Activated CD4-positive, alpha-beta T cell treated with anti-CD3 and anti-CD28 coated beads for 24 hours (primary cell): ENCODE data around the gene EFHC1.

ENCODE experiments used
- DNase-seq, 2 donors: peaks; one replicate each; pipeline ENCODE4 v3.0.0-alpha.2; 2020; ENCODE audit warnings: low read depth in 2 of 2

Gene EFHC1

DNA sequence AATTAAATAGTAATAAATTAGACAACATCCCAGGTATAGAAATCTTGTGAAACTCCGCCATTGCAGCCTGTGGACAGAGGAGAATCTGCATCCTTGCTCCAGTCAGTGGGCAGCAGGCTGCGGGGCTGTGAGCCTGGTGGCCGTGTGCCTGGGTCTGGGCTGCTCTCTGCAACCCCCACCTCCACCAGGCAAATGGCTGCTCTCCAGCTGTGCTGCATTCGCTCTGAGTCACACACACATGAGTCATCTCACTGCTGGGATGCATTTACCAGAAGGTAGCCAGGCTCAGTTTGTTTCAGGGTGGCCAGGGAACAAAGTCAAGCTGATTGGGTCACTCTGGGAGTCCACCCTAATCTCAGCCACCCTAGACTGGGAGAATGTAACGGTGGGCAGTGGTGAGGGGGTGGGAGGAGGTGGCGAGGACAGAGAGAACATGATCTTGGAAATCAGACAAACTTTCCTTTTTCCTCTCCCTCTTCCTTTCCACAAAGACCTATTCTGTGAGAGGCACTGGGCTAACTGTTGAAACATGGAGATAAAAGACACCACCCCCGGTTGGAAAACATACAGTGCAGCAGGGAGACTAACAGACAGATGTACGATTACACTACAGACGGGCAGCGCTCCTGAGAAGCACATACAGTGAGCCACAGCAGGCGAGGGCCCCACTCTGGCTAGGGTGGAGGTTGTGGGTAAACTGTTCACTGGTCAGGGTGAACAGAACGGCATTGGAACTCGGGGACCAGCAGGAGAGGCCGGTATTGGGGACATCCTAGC is 97.5 kb downstream of the EFHC1 start:
- peak; percentile 13 to 31 for DNase-seq

DNA sequence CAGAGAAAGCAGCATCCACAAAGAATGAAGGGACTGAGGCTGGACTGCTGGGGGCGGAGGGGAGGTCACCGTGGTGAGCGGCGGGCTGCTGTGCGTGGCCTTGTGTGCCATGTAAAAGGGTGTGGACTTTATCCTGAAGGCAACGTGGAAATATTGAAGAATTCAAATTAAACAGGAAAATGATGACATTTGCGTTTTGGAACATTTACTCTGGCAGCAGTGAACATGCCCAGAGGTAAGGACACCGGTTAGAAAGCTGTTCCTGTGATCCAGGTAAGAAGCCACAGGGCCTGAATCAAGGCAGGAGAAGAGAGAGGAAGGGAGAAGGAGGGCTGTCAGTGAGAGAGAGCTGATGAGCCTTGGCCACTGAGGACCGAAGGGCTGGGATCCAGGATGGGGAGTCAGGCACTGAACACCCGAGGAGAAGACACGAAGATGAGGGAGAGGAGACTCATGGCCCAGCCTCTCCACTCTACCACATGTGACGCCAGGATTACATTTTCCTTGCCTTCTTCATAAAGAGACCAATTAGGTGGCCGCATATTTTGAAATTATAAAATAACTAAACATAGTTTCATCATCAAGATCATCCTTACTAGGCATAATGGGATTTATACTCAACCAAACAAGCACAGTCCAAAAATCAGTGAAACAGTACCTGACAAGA is 98.3 kb downstream of the EFHC1 start:
- DNase-seq: no peak

DNA sequence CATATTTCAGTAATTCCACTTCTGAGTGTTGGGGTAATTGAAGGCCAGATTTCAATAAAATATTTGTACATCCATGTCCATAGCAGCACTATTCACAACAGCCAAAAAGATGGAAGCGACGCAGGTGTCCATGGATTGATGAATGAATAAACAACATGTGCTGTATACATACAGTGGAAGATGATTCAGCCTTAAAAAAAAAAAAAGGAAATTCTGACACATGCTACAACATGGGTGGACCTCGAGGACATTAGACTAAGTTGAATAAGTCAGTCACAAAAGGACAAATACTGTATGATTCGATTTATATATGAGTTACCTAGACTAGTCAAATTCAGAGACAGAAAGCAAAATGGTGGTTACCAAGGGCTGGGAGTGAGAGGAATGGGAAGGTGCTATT is 99.5 kb downstream of the EFHC1 start:
- no peak for DNase-seq

DNA sequence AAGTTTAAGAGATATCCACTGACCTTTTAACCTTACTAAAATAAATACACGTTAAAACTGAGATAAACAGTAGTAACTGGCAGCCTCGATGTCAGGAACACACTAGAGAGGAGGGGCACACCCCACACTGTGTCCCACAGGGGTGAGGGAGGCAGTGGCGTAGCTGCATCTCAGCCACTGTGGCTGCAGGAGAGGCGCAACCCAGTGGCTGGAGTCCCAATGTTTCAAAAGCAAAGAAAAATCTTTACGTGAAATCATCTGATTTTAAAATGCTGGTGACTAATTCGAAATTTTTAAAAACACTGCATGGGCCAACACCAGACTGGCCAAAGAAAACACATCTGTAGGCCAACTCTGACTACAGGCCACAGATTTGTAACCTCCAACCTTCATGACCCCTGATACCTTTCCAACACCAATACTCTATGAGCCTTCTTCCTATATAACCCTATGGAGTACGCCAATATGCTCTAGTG is 102.0 kb downstream of the EFHC1 start:
- DNase-seq: no peak

DNA sequence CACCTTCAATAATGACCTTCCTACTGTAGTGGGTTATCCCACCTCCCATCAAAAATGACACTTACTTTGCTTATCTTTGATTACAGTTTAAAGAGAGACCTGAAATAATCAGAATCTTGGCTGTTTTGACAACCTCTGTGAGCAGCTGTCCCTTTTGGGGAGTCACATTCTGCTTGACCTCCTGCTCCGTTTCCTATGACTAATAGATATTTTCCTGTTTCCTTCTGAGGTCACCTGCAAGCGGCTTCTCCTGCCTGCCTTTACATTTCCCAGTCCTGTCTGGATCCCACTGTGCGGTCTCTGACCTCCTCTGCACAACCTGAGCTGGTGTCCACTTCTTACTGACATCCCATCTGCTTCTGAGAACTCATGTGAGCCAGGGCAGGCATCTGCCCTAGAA is 102.5 kb downstream of the EFHC1 start:
- DNase-seq: no peak

DNA sequence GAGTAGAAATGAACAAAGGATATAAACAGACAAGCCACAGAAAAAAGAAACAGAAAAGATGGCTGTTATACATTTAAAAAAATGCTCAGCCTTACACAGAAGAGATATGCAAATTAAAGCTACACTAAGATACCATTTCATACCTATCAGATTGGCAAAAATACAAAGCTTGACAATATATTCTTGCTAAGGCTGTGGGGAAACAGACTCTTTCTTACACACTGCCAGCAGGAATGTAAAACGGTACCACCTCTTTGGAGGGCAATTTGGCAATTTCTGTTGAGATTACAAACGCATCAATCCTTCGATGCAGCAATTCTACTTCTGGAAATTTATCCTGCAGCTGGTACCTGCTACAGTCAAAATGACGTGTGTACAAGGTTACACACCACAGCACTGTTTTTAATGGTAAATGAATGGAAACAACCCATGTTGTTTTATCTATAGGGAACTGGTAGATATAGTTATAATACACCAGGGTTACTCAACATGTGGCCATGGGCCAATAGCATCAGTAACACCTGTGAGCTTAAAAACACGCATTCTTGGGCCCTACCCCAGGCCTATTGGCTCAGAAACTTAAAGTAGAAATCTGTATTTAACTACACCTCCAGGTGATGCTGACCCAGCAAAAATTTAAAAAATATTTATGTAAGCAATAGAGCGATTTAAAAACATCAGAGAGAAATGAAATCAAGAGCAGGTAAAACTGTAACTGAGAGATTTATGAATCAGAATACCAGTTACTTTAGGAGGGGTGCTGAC is 103.4 kb downstream of the EFHC1 start:
- DNase-seq: no peak

DNA sequence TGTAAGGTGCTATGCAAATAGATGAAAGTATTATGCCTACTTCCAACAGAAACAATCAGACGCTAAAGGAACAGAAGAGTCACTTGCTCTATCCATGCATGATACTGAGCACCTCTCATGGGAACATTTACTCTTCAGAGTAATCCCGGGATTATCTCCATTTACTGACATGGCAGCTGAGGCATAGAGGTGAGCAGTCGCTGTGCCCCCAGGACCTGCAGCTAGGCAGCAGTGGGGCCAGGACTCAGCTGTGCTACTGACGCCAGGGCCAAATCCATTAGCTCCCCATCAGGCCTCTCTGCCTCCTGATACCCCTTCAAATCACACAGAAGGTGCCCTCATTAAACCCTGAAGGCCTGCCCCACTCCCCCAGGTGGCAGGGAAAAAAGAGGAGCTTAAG is 104.8 kb downstream of the EFHC1 start:
- no peak for DNase-seq

DNA sequence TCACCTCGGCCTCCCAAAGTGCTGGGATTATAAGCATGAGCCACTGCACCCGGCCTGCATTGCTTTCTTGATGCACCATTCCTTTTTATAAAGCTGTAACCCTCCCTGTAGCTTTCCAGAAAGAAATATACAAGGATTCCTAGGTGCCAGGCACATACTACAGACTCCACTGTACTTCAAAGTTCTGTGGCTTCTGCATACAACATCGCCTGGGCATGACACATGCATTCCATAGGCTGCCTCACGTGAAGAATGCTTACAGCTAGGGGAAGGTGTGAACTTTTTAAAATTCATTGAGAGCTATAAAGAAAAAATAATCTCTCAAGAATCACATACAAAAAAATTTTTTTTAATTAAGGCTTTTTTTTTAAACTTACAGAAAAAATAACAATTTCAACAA is 106.5 kb downstream of the EFHC1 start:
- no peak for DNase-seq

DNA sequence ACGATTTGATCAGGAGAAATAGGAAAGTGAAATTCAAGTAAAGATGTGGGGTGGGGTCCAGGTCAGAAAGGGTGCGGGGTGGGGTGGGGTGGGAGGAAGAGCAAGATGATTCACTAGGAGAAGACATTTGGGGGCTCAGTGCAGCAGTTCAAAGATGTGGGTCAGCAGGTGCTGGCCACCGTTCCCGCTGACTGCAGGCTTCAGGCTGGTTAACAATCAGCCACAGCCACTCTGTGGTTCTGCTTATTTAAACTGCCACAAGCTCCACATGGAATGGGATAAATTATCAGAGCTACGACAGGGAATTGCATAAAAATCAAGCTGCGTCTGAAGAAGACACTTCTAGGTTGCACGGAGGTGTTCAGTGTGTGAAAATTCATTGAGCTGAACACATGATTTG is 107.3 kb downstream of the EFHC1 start:
- DNase-seq: no peak

DNA sequence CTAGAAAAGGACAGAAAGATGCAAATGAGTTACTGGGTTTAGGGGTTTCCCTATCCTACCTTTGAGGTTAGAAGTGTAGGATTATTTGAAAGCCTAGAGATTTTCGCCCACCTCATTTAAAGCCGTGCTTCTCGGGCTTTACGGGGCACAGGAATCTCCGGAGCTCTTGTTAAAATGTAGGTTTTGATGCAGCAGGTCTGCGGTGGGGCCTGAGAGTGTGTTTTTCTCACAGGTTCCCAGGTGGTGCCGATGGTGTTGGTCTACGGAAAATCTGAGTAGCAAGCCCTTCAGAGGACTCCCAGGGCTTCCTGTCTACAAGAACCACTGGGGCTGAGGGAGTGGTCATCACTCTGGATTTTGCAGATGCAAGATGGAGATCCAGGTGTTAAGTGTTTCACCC is 109.2 kb downstream of the EFHC1 start:
- no peak for DNase-seq

DNA sequence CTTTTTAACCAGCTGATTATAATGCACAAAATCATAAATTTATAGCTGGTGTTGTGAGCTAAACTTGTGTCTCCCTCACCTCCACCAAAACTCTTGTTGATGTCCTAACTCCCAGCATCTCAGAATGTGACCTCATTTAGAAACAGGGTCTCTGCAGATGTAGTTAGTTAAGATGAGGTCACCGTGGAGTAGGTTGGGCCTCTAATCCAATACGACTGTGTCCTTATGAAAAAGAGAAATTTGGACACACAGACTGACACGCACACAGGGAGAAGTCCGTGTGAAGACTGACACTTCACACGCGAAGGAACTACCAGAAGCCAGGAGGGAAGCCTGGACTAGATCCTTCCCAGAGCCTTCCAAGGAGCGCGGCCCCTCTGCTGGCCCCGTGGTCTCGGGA is 110.2 kb downstream of the EFHC1 start:
- DNase-seq: no peak

DNA sequence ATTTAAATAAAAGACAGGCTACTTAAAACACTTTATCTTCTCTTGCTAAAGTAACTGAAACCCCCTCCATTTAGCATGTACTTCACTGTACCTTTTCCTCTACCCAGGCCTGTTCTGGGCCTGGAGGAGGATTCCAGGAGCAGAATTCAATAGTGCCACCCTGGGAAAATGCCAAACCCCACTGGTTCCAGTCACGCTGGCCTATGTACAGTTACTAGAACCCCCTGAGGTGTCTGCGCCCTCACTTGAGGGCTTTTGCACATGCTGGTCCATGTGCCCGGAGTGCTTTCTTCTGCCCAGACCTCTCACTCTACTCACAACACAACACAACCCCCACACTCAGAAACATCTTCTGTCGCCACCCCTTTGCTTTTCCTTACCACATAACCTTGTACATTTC is 111.3 kb downstream of the EFHC1 start:
- no peak for DNase-seq

DNA sequence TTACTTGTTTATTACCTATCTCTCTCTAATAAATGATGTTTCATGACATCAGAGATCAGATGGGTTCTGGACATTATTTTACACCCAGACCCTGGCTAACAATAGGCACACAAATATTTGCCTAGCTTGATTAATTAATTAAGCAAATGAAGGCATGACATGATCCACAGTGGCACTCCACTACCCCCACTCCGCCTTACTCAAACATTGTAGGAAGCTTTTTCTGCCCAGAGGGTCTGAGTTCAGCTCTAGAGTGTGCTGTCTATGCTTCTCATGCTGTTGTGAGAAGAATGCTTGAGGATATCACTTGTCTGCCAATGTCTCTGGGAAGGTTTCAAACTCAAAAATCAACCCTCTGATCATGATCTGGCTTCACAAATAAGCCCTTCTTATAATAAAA is 111.7 kb downstream of the EFHC1 start:
- no peak for DNase-seq

DNA sequence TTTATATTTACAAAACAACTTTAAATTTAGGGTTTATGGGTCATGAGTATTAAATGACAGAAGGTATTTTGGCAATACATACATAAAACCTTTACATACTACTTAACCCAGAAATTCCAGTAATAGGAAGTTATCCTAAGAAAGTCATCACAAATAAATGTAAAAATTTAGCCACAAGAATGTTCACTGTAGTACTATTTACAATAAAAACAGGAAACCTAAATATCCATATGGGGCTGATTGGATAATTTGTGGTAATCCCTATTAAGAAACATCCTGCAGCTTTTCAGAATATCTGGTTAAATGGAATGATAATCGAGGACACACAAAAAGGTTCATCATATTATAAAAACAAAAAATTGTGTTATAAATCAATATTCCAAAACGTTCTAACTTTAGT is 112.3 kb downstream of the EFHC1 start:
- DNase-seq: no peak

DNA sequence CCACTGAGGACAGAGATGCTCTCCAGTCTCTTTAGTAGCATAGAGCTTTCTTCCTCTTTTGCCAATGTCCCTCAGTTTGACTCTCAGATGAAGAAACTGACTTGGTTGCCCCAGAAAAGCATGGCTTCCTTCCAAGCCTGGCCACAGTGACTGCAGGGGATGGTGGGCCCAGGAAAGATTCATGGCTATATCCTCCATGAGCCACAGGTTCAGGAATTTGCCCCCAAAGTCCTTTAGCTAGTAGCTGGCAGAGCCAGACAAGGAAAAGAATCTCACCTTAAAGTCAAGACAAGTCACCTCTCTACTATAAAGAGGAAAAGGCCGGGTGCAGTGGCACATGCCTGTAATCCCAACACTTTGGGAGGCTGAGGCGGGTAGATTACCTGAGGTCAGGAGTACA is 113.3 kb downstream of the EFHC1 start:
- no peak for DNase-seq

DNA sequence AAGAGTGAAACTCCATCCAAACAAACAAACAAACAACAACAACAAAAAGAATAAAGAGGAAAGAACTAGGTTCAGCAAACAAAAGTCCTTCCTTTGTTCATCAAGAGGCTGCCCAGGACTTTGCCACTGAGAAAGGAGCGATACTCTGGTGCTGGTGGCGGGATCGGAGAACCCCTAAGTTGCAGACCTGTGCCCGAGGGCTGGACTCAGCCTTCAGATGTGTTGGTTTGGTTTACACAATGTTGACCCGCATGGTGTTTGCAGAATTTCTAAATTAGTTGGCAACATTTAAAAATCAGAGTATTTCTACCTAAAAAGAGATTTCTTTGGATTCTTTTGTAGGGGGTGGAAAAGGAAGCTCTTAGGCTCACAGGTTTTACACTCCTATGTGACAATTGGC is 114.2 kb downstream of the EFHC1 start:
- DNase-seq: no peak

DNA sequence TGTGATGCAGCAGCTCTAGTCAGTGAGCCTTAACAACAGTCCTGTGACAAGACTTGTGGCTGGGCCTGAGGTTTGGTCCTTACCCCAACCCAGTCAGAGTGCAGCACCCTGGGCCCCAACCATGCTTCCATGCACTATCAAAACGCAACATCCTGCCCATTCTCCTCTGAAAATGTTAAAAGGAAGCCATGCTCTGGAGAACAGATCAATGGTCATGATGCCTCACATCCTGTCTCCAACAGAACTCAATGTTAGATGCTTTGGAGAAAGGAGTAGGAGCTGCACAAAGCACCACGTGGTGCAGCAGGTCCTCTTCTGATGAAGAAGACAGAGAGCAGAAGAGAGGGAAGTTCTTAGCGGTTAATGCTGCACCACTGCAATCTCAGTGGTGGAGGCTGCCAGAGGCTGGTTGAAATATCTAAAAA is 114.8 kb downstream of the EFHC1 start:
- DNase-seq: no peak

DNA sequence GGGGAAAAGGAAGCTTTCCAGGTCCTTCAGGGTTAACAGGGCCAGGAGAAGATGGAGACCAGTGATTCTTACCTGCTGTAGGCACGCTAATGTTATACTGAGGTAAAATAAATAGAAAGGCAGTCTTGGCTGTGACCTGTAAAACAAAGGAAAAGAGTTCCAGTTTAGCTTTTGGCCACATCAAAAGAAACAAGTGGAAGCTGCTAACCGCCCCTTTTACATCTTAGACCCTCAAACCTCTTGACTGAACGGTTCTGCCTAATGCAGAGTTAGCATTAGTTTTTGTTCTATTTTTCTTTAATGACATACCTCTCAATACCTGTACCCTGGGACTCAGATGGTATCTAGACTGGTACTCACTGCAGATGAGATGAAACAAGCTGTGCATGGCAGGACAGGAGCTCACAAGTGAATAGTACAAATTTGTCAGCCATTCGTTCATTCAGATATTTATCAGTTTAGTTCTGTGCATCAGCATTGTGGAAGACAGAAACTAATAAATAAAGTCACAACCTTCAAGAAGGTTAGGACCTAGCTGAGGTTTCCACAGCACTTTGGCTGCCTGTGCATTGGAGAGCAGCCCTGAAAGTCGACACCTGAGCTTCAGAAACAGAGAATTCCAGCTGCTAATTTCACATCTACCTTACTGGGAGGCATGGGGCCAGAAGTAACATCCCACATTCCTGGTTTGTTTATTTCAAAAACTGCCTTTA is 115.7 kb downstream of the EFHC1 start:
- DNase-seq: no peak

DNA sequence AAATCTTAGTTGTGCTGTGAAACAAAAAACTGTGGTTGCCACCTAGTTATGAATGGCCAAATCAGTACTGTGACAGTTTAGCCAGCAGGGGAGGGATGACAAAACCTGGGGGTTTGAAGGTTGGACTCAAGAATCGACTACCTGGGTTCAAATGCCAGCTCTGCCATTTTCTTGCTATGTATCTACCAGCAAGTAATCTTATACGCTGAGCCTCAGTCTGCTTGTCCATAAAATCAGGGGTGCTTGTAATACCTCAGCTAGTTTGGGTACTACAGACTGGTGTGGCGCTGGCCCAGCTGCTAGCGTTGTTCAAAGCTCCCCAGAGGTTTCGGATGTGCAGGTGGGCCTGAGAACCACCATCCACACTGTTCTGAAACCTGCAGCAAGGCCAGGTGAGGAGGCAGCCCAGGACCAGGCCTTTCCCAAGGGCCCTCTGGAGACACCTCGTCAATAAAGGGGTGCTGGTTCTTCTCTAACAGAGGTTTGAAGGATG is 116.3 kb downstream of the EFHC1 start:
- DNase-seq: no peak

DNA sequence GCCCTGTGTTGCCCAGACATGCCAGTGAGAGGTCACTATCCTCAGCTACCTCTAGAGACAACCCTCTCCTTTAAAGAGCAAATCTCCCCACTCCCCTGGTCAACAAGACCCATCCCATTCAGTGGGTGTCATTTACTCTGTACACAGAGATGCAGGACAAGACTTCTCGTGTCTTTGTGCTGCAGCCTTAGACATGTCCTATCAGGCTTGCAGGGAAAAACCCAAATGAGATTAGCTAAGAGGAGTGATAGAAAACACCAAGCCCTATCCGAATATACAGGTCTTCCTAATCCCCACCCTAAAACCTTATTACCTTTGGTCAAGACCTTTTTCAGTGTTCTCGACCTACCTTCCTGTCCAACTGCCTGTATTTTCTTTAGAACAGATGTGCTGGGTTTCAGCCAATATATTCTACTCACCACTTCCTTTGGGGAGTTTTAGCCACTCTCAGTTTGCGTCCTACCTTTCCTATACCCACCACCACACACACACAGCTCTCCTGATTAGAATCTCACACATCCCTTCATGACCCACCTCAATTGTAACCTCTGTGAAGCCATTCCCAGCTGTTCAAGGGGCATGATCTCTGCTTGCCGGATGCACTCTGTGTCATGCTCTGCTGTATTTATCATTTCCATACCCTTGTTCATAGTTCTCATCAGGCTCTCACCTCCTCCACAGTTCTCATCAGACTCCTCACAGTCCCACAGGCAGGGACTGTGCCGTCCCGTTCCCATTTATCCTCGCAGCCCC is 117.0 kb downstream of the EFHC1 start:
- DNase-seq: no peak

DNA sequence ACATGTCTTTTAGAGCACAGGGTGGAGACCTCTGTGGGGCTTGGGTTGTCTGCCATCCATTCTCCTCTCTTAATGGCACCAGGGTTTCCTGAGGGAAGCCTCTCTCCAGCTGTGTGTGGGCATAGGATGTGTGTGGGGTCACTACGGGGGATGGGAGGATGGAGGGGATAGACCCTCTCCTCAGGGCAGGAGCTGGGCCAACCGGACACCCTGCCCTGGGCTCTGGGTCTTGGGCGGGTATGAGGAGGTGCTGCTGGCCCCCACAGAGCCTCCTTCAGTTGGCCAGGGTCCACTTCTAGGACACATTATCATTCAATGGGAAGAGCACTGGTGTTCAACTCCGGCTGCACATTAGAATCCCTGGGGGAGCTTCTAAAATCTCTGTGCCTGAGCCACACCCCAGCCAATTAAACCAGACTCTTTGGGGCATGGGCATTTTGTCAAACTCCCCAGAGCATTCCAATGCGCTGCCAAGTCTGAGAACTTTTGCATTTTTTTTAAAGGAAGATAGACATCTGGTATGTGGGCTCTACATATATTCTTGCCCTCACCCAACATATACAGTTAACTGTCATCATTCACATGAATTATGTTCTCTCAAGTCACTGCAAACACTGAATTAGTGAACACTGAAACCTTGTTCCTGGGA is 118.2 kb downstream of the EFHC1 start:
- no peak for DNase-seq
